ENCODE results near the gene APP. TPM values are rescaled to one million over a fixed set of nuclear protein-coding genes. Genes with fewer than 3 reads are reported as not detected.

Gene APP
- total RNA-seq, 2 donors from 2014 or later, result 256 to 423 TPM

DNA sequence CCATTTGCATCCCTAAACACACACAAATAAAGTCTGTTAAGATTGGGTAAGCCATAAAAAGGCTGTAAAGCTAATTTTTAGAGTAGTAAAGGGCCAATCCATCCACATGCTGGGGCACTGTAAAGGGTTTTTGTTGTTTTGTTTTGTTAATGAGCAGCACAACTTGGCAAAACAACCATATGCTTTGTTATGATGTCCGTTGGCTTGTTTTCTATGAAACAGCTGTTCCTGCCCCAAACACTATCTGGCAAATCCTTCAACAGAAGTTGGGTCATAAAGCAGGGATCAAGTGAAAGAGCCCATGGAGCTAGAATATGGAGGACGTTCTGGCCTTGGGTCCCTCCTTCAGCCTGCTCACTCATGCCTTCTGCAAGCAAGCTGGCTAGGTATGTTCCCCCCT, 183.6 kb downstream of the APP start:
- 88% methylated on average over 2 of the region's 2 CpGs for WGBS, 2 donors
- Histone ChIP-seq H3K9me3 (no peaks in the 10 kb centered on the region), H3K4me3 (no peak overlapping the region), H3K27me3 (no peaks in the 10 kb centered on the region), H3K36me3 (replicated peaks in 1 of 2; ENCODE audit: insufficient read depth in 1 of 2, low read depth in 2 of 2) (no peaks in the 10 kb centered on the region), H3K4me1 (peaks cover 9% of the 10 kb centered on the region), H3K27ac (no peak overlapping the region)
- intact Hi-C loops (cut with DNase I), result no loop called here
- TF ChIP-seq, protein P1, sequence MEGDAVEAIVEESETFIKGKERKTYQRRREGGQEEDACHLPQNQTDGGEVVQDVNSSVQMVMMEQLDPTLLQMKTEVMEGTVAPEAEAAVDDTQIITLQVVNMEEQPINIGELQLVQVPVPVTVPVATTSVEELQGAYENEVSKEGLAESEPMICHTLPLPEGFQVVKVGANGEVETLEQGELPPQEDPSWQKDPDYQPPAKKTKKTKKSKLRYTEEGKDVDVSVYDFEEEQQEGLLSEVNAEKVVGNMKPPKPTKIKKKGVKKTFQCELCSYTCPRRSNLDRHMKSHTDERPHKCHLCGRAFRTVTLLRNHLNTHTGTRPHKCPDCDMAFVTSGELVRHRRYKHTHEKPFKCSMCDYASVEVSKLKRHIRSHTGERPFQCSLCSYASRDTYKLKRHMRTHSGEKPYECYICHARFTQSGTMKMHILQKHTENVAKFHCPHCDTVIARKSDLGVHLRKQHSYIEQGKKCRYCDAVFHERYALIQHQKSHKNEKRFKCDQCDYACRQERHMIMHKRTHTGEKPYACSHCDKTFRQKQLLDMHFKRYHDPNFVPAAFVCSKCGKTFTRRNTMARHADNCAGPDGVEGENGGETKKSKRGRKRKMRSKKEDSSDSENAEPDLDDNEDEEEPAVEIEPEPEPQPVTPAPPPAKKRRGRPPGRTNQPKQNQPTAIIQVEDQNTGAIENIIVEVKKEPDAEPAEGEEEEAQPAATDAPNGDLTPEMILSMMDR (IDR thresholded peaks at IDR 0.05), result no peak
- TF ChIP-seq POLR2A (IDR thresholded peaks at IDR 0.05), result no peak
- ATAC-seq, result no peak
- no peak for DNase-seq

DNA sequence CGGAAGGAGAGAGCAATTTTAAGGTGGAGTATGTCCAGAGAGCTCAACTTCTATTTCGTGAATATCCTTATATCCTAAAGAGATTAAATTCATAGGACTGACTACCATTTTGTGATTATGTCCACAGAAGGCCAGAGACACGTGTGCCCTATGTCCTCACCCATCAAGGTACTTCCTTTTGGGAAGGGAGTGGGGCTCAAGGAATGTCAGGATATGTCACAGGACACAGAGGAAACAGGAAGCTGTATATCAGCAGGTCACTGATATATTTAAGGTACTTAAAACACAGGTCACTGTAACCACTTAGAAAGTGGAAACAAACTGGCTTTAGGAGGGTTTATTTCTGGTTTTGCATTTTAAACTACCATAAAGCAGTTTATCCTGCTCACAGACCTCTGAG, 184.6 kb downstream of the APP start:
- no peaks in the 10 kb centered on the region for H3K9me3 ChIP-seq
- H3K27ac ChIP-seq, result no peak overlapping the region
- H3K27me3 ChIP-seq, result no peaks in the 10 kb centered on the region
- 87 to 91% methylated on average over 3 of the region's 3 CpGs for WGBS, 2 donors
- peaks cover 9% of the 10 kb centered on the region for H3K4me1 ChIP-seq
- no peak for ATAC-seq
- H3K36me3 ChIP-seq (replicated peaks in 1 of 2; ENCODE audit: insufficient read depth in 1 of 2, low read depth in 2 of 2), result no peaks in the 10 kb centered on the region
- TF ChIP-seq POLR2A (IDR thresholded peaks at IDR 0.05), result no peak
- TF ChIP-seq, protein P1 (IDR thresholded peaks at IDR 0.05), result no peak
- intact Hi-C loops (cut with DNase I), result no loop called here
- DNase-seq, result no peak
- H3K4me3 ChIP-seq, result no peak overlapping the region

DNA sequence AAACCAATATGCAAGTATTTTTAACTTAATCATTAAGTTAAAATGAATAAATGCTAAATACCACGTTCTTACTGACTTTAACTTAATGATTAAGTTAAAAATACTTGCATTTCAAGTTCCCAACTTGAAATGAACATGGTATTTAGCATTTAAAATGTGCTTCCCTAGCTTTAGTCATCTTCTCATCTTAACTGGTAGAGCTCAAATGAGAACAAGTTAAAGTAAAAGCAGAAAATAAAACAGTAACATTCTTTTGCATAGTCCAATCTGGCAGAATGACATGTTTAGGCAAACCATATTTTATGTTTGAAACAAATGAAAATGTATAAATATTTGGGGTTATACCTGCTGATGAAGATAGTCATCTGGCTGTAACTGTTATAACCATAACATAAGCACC, 186.0 kb downstream of the APP start:
- intact Hi-C loops (cut with DNase I), result no loop called here
- ATAC-seq (no peak), DNase-seq (no peak)
- Histone ChIP-seq H3K9me3 (no peaks in the 10 kb centered on the region), H3K27me3 (no peaks in the 10 kb centered on the region), H3K27ac (no peak overlapping the region), H3K4me1 (peaks cover 9% of the 10 kb centered on the region), H3K4me3 (no peak overlapping the region), H3K36me3 (replicated peaks in 1 of 2; ENCODE audit: insufficient read depth in 1 of 2, low read depth in 2 of 2) (no peaks in the 10 kb centered on the region)
- WGBS, 2 donors, result 48 to 68% methylated on average over 1 of the region's 1 CpG
- no peak for TF ChIP-seq POLR2A (IDR thresholded peaks at IDR 0.05)

DNA sequence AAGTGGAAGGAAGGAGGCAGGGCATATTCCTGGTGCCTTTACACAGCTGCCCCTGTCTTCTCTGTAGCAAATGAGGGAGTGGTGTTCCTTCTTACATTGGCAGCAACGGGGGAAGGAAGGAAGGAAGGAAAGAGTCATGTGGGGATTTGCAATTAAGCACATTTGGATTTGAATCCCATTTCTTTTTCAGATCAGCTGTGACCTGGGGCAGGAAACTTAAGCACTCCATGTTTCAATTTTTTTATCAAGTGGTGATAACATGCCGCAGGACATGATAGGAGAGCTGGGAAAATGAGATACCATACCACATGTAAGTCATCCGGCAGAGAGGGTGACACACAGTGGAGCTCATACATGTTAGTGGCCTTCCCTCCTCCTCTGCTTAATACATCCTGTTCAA, 186.8 kb downstream of the APP start:
- peak overlapping the region in 2 of 4 donors; percentile 46 to 60 for H3K27ac ChIP-seq

DNA sequence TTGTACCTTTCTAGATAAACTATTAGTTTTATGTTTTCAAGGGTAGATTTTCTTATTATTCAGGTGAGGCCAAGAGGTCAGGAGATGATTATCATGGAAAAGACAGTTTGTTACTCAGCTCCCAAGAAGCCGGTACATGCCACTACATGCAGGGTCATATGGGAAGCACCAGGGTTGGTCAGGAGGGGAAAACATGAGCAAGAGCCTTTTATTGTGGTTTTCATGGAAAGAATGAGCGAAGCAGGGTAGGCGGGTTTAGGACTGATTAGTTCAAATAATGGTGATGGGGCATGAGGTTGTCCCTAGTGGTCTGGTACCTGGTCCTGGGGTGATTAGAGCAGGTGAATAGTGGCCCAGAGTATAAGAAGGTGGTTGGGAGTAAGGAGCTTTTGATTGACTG, 189.9 kb downstream of the APP start:
- no peak overlapping the region for H3K27ac ChIP-seq
- H3K27me3 ChIP-seq, result no peaks in the 10 kb centered on the region
- WGBS, 2 donors, result 93 to 95% methylated on average over 3 of the region's 3 CpGs
- intact Hi-C loops (cut with DNase I), result no loop called here
- no peak overlapping the region for H3K4me3 ChIP-seq
- DNase-seq (no peak), ATAC-seq (no peak)
- no peaks in the 10 kb centered on the region for H3K9me3 ChIP-seq
- TF ChIP-seq, protein P1 (IDR thresholded peaks at IDR 0.05), result no peak
- TF ChIP-seq POLR2A (IDR thresholded peaks at IDR 0.05), result no peak
- no peaks in the 10 kb centered on the region for H3K36me3 ChIP-seq (replicated peaks in 1 of 2; ENCODE audit: insufficient read depth in 1 of 2, low read depth in 2 of 2)
- peaks cover 21% of the 10 kb centered on the region for H3K4me1 ChIP-seq

More for the DNA sequence above, 186.8 kb downstream of the APP start:
- intact Hi-C loops (cut with DNase I), result no loop called here
- WGBS, 2 donors, result 35 to 39% methylated on average over 3 of the region's 3 CpGs
- TF ChIP-seq POLR2A (IDR thresholded peaks at IDR 0.05), result no peak
- TF ChIP-seq, protein P1 (IDR thresholded peaks at IDR 0.05), result no peak
- Histone ChIP-seq H3K4me1 (peaks cover 9% of the 10 kb centered on the region), H3K4me3 (no peak overlapping the region), H3K27me3 (no peaks in the 10 kb centered on the region), H3K9me3 (no peaks in the 10 kb centered on the region), H3K36me3 (replicated peaks in 1 of 2; ENCODE audit: insufficient read depth in 1 of 2, low read depth in 2 of 2) (no peaks in the 10 kb centered on the region)
- DNase-seq (peak in 2 of 4 donors; percentile 36 to 38), ATAC-seq (peak; percentile 79)
